ENCODE data around the gene IQCE. TPM values are rescaled to one million over a fixed set of nuclear protein-coding genes. Genes with fewer than 3 reads are reported as not detected.

The IQCE gene
- total RNA-seq, 2 experiments from 2014 or later = 8.3 to 10.0 TPM

GRCh38 chr7:2572101-2572842 is 13.5 kb downstream of the IQCE start:
- POLR2A ChIA-PET = interaction anchor here (0.6 kb wide), 1 partner anchor 160 kb away, joined by 3 read pairs; no protein-coding TSS in a partner anchor
- Mint-ChIP-seq H3K27me3 (no peaks in the 10 kb centered on the region), H3K27ac (no peak overlapping the region), H3K4me3 (no peak overlapping the region), H3K36me3 (peaks cover 6% of the 10 kb centered on the region), H3K9me3 (no peaks in the 10 kb centered on the region), H3K4me1 (peaks cover 19% of the 10 kb centered on the region)
- no peak for ATAC-seq (ENCODE audit: low read depth)
- DNase-seq = no peak

- peaks cover 19% of the 10 kb centered on the region for H3K4me1 Mint-ChIP-seq
- ATAC-seq (ENCODE audit: low read depth) = no peak
- no peak overlapping the region for H3K27ac Mint-ChIP-seq
- no peaks in the 10 kb centered on the region for H3K27me3 Mint-ChIP-seq
- no peaks in the 10 kb centered on the region for H3K9me3 Mint-ChIP-seq
- H3K36me3 Mint-ChIP-seq = peaks cover 6% of the 10 kb centered on the region
- DNase-seq = no peak
- POLR2A ChIA-PET = interaction anchor here (0.5 kb wide), 1 partner anchor 87 kb away, joined by 5 read pairs; no protein-coding TSS in a partner anchor
- H3K4me3 Mint-ChIP-seq = no peak overlapping the region
These were observed 15.0 kb downstream of the IQCE start for GRCh38 chr7:2573761-2574160.

GRCh38 chr7:2575046-2575732 is 16.4 kb downstream of the IQCE start:
- Mint-ChIP-seq H3K36me3 (peaks cover 8% of the 10 kb centered on the region), H3K27ac (no peak overlapping the region), H3K27me3 (no peaks in the 10 kb centered on the region), H3K4me3 (no peak overlapping the region), H3K9me3 (no peaks in the 10 kb centered on the region), H3K4me1 (peaks cover 19% of the 10 kb centered on the region)
- POLR2A ChIA-PET = no interaction called here
- DNase-seq (no peak), ATAC-seq (ENCODE audit: low read depth) (no peak)

DNA sequence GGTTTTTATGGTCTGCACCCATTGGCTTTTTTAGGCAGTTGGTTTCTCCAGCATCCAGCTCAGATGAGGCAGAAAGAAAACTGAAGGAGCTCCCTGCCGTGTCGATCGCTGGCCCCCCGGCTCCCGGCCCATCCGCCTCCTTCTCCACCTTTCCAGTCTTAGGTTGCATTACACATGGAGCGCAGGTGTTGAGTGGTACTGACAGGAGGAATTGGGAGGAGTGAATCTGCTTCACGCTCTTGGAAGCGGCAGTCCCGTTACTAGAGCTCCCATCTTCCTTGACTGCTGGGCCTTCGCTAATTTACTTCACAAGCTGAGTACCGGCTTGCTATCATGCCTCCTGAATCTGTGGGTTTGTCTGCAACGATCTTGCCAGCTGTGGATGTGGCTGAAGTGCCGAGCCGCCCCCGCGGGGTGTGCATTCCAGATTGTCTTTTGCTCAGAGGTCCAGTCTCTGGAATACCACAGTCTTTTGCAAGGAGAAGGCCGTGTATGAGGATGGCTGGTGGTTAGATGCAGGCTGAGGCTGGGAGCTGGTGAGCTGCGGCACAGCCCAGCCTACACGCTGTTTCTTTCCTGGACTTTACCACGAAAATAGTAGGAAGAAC is 17.1 kb downstream of the IQCE start:
- Mint-ChIP-seq H3K9me3 (no peaks in the 10 kb centered on the region), H3K4me1 (peaks cover 19% of the 10 kb centered on the region), H3K4me3 (no peak overlapping the region), H3K36me3 (peaks cover 8% of the 10 kb centered on the region), H3K27me3 (no peaks in the 10 kb centered on the region), H3K27ac (no peak overlapping the region)
- POLR2A ChIA-PET = no interaction called here
- ATAC-seq (ENCODE audit: low read depth) (no peak), DNase-seq (no peak)

DNA sequence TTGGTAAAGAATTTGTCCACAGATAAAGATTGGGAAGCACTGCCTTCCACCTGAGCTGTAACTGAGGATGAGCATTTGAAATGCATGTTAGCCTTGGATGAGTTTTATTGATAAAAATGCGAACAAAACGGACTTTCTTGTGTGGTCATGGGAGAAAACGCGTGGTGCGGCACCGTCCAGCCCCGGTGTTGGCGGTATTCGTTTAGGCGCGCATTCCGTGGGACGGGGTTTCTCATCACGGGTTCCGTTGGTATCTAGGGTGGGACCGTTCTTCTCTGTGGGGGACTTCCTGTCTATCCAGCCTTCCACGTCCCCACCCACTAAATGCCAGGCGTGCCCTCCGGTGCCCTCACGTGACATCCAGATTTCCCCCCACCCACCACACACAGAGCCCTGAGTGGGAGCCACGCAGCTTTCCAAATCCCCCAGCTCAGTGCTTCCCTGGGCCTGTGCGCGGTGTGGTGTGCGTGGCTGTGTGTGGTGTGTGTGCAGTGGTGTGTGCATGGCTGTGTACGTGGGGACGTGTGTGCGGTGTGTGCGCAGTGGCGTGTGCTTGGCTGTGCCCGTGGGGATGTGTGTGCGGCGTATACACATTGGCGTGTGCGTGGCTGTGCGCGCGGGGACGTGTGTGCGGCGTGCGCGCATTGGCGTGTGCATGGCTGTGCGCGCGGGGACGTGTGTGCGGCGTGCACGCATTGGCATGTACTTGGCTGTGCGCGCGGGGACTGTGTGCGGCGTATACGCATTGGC is 18.1 kb downstream of the IQCE start:
- no peak overlapping the region for H3K27ac Mint-ChIP-seq
- no peak for DNase-seq
- no peak overlapping the region for H3K4me3 Mint-ChIP-seq
- no peaks in the 10 kb centered on the region for H3K27me3 Mint-ChIP-seq
- H3K4me1 Mint-ChIP-seq = peaks cover 19% of the 10 kb centered on the region
- no peaks in the 10 kb centered on the region for H3K9me3 Mint-ChIP-seq
- ATAC-seq (ENCODE audit: low read depth) = no peak
- POLR2A ChIA-PET = no interaction called here
- peaks cover 8% of the 10 kb centered on the region for H3K36me3 Mint-ChIP-seq

GRCh38 chr7:2577914-2578680 is 19.3 kb downstream of the IQCE start:
- Mint-ChIP-seq H3K36me3 (peaks cover 7% of the 10 kb centered on the region), H3K9me3 (no peaks in the 10 kb centered on the region), H3K4me3 (no peak overlapping the region), H3K27ac (no peak overlapping the region), H3K27me3 (no peaks in the 10 kb centered on the region), H3K4me1 (peaks cover 19% of the 10 kb centered on the region)
- DNase-seq (no peak), ATAC-seq (ENCODE audit: low read depth) (no peak)
- POLR2A ChIA-PET = no interaction called here

DNA sequence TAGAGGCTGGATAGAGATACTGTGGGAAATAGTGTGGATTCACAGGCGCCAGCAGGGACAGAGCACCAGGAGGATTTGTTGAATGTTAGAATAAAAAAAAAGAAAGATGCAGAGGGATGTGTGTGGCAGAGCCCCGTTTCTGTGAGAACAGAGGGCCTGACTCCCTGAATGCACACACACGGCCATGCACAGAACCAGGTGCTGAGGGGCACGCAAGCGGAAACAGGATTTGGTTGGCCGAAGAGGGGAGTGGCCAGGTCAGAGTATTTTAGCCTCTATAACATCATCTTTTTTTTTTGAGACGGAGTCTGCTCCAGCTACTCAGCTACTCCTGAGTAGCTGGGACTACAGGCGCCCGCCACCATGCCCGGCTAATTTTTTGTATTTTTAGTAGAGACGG is 21.9 kb downstream of the IQCE start:
- Mint-ChIP-seq H3K9me3 (no peaks in the 10 kb centered on the region), H3K27ac (no peak overlapping the region), H3K36me3 (peaks cover 7% of the 10 kb centered on the region), H3K27me3 (no peaks in the 10 kb centered on the region), H3K4me3 (no peak overlapping the region), H3K4me1 (peaks cover 3% of the 10 kb centered on the region)
- DNase-seq (no peak), ATAC-seq (ENCODE audit: low read depth) (no peak)
- POLR2A ChIA-PET = no interaction called here

DNA sequence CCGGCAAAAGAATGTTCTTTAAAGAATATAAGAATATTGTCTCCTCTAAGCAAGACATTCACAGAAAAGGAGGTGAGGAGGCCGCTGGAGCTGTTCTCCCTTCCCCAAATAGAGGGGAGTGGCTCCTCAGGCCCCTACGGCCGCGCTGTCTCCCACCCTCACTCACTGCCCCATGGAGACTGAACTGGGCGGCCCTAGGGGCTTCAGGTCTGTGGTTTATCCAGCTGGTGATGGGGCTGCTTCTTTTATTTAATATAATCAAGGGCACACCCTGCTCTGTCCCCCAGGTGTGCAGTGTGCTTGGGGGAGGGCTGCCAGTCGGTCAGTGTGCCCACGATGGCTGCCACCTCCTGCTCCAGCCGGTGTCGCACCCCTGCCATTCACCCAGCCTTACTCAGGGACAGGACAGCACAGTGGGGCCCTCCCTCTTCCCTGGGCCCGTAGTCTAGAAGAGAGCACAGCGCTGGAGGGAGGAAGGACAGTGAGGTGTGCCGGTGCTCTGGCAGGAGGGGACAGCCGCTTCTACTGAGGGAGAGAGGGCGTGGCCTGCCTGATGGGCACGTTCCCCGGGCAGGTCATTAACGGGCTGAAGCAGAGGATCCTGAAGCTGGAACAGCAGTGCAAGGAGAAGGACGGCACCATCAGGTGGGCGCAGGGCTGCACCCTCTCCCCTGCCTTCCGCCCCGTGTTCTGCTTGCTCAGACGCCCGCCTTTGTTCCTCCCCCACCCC is 23.4 kb downstream of the IQCE start:
- Mint-ChIP-seq H3K9me3 (no peaks in the 10 kb centered on the region), H3K4me1 (no peaks in the 10 kb centered on the region), H3K4me3 (no peak overlapping the region), H3K27me3 (no peaks in the 10 kb centered on the region), H3K36me3 (peaks cover 5% of the 10 kb centered on the region), H3K27ac (no peak overlapping the region)
- ATAC-seq (ENCODE audit: low read depth) (no peak), DNase-seq (no peak)
- POLR2A ChIA-PET = no interaction called here

DNA sequence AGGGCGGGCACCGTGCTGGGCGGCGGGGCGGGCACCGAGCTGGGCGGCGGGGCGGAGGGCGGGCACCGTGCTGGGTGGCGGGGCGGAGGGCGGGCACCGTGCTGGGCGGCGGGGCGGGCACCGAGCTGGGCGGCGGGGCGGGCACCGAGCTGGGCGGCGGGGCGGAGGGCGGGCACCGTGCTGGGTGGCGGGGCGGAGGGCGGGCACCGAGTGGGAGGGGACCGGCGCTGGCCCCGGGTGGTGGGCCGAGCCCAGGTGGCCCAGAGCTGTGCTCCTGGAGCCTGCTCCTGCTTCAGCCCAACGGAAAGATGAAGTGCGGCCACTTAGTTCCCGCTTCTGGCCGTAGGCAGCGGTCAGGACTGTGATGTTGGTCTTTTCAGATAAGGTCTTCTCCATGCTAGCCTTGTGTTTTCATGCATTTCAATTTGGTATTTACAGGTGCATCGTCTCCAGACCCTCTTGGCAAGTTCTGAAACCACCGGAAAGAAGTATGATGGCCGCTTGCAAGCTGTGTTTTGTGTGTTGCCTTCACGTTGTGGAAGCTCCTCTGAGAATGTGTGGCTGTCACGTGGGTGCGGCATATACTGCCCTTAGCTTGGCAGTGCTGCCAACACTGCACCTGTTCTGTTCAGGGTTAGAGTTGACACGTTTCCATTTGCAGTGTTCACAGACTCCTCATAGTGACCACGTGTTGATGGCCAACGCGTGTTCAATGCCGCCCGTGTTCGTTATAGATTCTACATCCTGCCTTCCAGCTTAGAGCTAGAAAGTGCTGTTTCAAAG is 25.2 kb downstream of the IQCE start:
- H3K9me3 Mint-ChIP-seq = no peaks in the 10 kb centered on the region
- DNase-seq (no peak), ATAC-seq (ENCODE audit: low read depth) (no peak)
- no peaks in the 10 kb centered on the region for H3K4me1 Mint-ChIP-seq
- POLR2A ChIA-PET = no interaction called here
- H3K27ac Mint-ChIP-seq = no peak overlapping the region
- peaks cover 5% of the 10 kb centered on the region for H3K36me3 Mint-ChIP-seq
- no peak overlapping the region for H3K4me3 Mint-ChIP-seq
- no peaks in the 10 kb centered on the region for H3K27me3 Mint-ChIP-seq

- Mint-ChIP-seq H3K4me3 (no peak overlapping the region), H3K9me3 (no peaks in the 10 kb centered on the region), H3K27me3 (no peaks in the 10 kb centered on the region), H3K27ac (no peak overlapping the region), H3K36me3 (peaks cover 3% of the 10 kb centered on the region), H3K4me1 (no peaks in the 10 kb centered on the region)
- ATAC-seq (ENCODE audit: low read depth) (no peak), DNase-seq (no peak)
- POLR2A ChIA-PET = no interaction called here
These were observed 26.7 kb downstream of the IQCE start for GRCh38 chr7:2585446-2585845.

DNA sequence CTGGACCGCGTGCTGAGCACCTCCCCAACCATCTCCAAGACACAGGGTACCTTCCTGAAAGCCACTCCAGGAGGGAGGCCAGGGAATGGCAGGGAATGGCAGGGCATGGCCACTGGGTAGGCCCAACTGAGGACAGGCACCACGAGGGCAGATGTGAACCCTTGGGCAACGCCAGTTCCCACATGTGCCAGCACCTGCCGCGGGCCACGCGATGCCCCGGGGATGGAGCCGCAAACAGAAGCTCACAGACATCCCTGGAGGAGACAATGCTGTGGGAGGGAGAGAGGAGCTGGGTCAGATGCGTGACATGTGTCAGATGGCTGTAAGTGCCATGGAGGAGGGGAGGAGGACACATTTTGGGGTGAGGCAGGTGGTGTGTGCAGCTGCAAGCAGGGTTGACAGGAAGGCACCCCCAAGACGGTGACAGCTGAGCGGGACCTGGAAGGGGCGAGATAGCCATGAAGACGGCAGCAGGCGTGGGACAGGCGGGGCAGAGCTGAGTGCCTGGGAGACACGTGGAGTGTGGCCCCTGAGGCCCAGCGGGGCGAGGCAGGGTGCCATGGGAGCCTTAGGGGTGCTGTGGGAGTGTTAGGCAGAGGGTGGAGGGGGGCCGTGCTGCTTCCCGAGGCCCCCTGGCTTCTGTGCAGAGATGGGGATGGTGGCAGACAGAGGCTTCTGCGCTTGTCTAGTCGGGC is 27.7 kb downstream of the IQCE start:
- Mint-ChIP-seq H3K27me3 (no peaks in the 10 kb centered on the region), H3K4me3 (no peak overlapping the region), H3K36me3 (peaks cover 3% of the 10 kb centered on the region), H3K4me1 (no peaks in the 10 kb centered on the region), H3K27ac (no peak overlapping the region), H3K9me3 (no peaks in the 10 kb centered on the region)
- ATAC-seq (ENCODE audit: low read depth) (no peak), DNase-seq (no peak)
- POLR2A ChIA-PET = no interaction called here

Measured in activated naive CD8-positive, alpha-beta T cell treated with anti-CD3 and anti-CD28 coated beads, Interleukin-2, amount 10 ng/mL, durations not matched to agents 7 days and 5 days (primary cell).